Stimulated activated CD8-positive, alpha-beta memory T cell treated with anti-CD3 and anti-CD28 coated beads, Interleukin-4, amount 100 ng/mL, for 1 hour (primary cell): Measurements from ENCODE around the gene SYNGR1.
"Not testable (repeated sequence)": the region's sequence is repeated elsewhere in the genome, so short reads cannot be mapped to it uniquely, and the experiment has no call there.

ENCODE experiments used
- DNase-seq, 2 donors: peaks; one replicate each; pipeline ENCODE4 v3.0.0-alpha.2; 2020; ENCODE audit warnings: low read depth in 2 of 2, low spot score in 1 of 2

Gene SYNGR1

DNA sequence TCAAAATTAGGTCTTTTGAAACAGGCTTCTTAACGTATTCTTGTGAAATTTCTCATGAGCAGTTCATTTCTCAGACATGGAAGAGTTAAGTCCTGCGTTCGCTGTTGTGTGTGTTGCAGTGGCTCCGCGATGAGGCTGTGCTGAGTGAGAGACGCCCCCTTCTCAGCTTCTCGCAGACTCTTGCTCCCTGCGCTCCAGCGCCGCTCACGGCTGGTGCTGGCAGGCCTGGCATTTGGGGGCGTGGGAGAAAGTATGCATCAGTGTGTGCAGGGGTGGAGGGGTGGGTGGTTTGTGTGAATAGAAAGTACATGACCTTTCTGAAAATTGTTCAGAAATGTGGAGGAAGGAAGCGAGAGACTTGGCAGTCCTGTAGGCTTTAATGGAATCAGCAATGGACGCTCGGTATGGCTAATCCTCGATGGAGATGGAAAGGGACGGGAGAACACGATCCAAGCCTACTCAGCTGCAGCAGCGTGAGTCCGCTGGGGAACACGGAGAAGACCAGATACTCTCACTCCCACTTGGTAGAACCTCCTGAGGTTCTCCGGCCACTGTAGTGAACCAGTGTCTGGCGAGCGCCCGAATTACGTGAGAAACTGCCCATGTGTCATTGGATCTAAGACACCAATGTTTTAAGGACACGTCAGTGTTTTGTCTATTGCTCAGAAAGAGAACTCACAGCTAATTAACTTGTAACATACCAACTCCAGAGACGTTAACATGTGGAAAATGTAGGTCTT is 55.7 kb downstream of the SYNGR1 start:
- no peak for DNase-seq

DNA sequence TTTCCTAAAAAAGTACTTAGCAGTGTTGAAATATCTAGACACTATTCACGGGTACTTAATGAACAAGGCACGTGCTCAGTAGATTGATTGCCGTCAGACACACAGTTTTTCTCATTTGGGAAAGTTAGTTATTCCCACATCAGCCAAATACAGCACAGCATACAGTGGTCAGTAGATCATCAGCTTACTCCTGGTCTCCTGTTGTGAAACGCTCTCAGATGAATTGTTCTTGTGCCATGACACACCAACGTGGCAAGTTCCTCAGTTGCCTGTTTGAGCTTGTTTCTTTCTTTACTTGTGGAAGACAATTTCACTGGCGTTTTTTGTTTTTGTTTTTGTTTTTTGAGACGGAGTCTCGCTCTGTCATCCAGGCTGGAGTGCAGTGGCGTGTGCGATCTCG is 58.4 kb downstream of the SYNGR1 start:
- DNase-seq = no peak

DNA sequence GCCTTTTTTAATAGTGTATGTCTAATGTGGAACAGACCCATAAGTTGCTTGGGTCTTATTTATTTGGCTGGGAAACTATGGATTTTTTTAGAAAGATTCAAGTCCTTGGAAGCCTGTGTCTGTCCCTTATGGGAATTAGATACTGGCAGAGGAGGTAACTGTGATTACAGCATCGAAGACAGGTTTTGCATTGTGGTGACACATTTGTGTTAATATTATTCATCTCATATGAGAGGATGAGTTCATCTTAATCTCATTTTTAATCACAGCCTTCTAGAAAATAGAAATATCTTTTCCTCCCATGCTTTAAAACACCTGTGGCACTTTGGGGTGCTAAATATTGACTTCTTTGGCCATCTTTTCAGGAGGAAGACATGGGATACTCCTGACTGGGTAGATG is 59.0 kb downstream of the SYNGR1 start:
- no peak for DNase-seq

DNA sequence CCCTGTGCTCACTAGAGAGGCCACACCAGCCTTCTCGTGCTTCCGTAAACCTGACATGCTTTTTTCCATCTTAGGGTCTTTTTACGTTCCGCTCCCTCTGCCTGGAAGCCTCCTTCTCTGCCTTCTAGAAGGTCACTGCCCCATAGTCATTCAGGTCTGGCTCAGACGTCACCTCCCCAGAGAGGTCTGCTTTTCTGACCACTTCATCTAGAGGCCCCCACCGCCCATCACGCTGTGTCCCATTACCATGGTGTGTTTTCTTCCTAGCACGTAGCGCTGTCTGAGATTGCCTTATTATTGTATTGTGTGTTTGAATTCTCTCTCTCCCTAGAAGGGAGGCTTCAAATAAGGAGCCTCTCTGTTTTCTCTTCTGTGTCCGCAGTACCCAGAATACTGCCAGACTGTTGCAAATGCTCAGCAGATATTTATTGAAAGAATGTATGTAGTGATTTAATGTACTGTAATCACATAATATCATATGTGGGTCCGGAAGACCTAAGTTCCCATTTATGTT is 59.8 kb downstream of the SYNGR1 start:
- DNase-seq = no peak

DNA sequence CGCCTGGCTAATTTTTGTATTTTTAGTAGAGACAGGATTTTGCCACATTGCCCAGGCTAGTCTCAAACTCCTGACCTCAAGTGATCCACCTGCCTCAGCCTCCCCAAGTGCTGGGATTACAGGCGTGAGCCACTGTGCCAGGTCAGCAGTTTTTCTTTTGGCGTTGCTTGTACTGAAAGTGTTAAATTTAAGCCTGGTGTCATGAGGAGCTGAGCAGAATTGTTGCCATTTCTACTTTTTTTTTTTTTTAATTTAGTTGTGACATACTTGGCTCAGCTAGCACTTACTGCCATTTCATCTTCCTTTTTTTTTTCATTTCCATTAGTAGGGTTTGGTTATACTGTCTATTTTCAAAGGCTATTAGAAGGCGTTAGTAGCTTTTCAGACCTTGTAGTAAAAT is 60.5 kb downstream of the SYNGR1 start:
- no peak for DNase-seq

DNA sequence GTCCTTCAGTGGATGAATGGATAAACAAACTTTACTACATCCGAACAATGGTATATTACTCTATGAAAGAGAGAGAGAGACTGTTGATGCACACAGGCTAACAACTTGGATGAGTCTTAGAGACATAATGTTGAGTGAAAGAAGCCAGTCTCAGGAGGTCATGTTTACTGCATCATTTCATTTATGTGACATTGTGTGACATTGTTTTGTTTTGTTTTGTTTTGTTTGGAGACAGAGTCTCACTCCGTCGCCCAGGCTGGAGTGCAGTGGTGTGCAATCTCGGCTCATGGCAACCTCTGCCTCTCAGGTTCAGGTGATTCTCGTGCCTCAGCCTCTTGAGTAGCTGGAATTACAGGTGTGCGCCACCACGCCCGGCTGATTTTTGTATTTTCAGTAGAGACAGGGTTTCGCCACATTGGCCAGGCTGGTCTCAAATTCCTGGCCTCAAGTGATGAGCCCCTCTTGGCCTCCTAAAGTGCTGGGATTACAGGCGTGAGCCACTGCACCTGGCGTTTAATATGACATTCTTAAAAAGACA is 62.1 kb downstream of the SYNGR1 start:
- DNase-seq = not testable (repeated sequence)

DNA sequence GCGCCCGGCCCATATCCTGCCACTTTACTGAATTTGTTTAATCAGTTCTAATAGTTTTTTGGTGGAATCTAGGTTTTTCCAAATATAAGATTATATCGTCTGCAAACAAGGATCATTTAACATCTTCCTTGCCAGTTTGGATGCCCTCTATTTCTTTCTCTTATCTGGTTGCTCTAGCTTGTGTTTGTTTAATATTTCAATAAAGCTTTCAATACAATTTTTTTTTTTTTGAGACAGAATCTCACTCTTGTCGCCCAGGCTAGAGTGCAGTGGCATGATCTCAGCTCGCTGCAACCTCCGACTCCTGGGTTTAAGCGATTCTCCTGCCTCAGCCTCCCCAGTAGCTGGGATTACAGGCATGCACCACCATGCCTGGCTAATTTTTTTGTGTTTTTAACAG is 63.4 kb downstream of the SYNGR1 start:
- not testable (repeated sequence) for DNase-seq

DNA sequence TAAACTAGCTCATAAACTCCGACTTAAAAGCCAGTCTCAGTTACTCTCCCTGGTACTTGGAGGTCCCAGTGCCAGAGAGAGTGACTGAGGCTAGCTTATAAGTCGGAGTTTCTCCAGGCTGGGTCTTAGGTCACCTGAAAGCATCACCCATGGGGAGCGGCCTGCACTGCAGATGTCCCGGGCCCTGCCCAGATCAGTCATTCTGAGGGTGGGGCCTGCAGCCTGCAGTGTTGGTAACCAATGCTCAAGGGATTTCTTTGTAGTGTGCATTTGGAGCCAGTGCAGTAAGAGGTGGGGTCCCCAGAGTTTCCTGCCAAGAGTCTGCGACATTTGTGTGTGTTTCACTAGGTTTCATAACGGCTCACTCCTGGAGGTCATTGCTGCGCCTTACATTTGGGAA is 64.6 kb downstream of the SYNGR1 start:
- no peak for DNase-seq

DNA sequence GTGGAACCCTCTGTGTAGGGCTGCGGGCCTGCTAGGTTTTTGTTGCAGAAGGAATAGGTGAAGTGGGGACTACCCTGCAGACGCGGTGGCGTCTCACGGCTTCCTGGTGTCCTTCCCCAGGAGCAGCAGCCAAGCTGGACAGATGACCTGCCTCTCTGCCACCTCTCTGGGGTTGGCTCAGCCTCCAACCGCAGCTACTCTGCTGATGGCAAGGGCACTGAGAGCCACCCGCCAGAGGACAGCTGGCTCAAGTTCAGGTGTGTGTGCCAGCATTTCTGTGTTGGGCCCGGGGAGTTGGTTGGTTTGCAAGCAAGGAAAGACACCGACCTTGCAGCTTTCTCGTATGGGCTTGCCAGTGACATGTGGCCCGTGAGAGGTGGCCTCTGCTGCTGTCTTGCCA is 65.1 kb downstream of the SYNGR1 start:
- no peak for DNase-seq

DNA sequence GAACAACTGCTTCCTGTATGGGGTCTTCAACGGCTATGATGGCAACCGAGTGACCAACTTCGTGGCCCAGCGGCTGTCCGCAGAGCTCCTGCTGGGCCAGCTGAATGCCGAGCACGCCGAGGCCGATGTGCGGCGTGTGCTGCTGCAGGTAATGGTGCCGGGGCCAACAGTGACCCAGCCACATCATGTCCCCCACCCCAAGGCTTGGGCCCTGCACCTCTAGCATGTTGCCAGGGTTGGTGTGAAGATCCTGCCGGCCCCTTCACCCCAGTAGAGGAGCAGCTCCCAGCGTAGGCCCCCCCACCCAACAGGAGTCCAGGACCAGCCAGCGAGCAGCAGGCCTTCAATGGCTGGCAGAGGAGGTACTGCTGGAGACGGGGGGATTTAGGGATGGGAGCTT is 65.7 kb downstream of the SYNGR1 start:
- no peak for DNase-seq

DNA sequence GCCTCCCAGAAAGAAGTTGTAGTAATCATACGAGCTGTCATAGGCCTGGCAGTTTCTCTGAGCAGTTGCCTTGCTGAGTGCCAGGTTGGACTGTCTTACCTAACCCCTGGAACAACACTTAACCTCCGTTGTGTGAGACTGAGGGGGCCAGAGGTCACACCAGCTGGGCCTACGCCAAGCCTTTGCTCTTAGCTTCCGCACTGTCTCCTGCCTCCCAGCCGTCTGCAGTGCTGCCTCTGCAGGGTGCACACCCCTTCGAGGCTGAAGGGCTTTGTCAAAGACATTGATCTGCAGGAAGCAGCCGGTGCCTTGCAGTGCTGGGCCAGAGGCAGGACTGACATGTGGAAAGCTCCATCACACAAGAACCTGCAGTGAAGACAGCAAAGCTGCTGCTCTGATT is 66.5 kb downstream of the SYNGR1 start:
- DNase-seq = no peak

DNA sequence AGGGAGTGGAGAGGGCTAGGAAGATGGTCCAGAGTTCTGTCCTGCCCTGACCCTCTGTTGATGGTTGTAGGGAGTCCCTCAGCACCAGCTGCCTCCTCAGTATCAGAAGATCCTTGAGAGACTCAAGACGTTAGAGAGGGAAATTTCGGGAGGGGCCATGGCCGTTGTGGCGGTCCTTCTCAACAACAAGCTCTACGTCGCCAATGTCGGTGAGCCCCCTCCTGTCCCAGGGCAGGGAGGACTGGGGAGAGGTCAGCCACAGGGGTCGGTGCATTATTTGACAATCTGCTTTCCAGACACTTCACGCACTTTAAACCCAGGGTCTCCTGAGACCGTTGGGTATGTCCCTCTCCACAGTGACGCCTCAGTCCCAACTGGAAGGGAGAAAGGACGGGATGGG is 67.8 kb downstream of the SYNGR1 start:
- no peak for DNase-seq

DNA sequence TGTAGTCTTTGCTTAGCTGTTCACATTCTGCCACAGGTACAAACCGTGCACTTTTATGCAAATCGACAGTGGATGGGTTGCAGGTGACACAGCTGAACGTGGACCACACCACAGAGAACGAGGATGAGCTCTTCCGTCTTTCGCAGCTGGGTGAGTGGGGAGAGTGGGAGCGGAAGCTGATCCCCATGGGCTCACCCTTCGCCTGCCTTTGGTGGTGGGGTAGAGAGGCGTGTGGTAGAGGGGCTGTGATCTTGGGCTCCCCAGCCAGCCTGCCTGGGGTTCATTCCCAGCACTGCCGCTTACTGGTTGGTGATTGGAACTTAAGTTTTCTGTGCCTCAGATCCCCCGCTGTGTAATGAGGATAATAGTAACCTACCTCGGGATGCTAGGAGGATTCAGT is 68.9 kb downstream of the SYNGR1 start:
- no peak for DNase-seq

DNA sequence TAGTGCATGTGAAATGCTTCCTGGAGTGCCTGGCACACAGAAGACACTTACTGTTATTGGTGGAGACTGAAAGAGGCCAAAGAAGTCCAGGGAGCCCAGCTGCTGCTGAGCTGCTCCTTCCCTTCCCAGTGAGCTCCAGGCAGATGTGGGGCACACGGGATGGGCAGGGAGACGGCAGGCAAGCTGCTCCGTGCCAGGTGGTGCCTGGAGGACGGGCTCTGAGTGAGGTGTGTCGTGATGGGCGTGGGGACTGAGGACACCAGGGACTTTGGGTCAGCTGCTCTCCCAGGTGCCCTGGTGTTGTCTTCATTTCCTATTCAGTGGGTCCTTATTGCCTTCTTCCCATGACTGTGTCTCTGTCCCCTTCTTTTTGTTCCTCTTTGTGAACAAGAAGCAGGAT is 69.3 kb downstream of the SYNGR1 start:
- DNase-seq = no peak

DNA sequence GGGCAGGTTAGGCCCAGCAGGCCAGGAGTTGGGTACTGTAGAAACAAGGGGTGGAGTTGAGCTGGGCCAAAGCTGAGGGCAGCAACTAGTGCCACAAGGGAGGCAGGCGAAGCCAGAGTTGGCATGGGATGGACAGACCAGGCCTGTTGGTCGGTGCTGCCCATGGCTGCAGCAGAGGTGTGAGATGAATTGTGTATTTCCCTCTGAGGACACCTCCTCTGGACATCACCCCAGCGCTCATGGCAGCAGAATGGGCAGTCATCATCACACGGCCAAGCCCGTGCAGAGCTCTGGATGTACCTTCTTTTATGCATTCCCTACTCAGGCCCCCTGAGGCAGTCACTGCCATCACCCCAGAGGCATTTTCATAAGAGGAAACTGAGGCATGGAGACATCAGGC is 70.1 kb downstream of the SYNGR1 start:
- no peak for DNase-seq

DNA sequence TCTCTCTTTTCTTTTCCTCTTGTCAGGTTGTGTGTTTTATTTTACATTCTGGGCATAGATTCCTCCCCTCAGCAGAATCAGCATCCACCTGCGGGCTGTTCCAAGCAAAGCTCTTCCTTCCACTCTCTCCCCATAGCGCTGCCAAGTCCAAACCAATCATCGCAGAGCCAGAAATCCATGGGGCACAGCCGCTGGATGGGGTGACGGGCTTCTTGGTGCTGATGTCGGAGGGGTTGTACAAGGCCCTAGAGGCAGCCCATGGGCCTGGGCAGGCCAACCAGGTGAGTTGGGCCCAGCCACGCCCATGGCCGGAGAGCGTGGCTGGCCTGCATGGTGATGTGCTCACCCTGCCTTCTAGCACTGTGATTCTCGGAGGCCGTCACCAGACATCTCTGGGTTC is 71.9 kb downstream of the SYNGR1 start:
- no peak for DNase-seq

DNA sequence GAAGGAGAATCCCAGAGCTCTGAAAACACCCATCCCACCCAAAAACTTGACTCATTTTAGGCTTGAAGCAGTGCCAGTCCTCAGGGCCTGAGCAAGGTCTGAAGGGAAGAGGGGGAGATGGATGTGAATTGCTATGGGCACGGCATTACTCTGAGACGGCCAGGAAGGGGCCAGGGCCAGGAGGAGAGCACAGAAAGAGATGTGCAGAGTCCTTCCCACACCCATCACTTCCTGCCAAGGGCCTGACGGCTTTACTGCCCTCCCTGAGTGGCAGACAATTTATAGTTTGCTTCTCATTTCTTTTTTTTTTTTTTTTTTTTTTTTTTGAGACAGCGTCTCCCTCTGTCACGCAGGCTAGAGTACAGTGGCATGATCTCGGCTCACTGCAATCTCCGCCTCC is 72.3 kb downstream of the SYNGR1 start:
- no peak for DNase-seq

DNA sequence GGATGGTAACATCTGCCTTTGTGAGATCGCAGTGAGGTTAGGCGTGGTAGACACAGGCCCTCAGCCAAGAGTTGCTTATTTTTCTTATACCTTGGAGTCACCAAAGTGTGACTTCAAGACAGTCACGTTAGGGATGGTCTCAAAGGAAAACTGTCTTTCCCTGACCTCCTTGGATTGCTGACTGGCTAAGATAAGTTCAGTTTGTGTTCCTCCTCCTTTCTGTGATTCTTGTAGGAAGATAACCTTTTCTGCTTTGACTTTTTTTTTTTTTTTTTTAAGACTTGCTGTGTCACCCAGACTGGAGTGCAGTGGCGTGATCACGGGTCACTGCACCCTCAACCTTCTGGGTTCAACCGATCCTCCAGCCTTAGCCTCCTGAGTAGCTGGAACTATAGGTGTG is 72.9 kb downstream of the SYNGR1 start:
- DNase-seq = no peak

DNA sequence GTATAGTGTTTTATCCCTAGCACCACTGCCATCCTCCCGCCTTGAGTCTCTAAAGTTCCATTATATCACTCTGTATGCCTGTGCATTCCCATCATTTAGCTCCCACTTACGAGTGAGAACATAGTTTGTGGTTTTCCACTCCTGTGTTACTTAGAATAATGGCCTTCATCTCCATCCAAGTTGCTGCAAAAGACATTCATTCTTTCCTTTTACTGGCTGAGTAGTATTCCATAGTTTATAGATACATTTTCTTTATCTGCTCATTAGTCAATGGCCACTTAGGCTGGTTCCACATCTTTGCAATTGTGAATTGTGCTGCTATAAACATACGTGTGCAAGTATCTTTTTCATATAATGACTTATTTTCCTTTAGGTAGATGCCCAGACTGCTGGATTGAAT is 74.2 kb downstream of the SYNGR1 start:
- DNase-seq = no peak

DNA sequence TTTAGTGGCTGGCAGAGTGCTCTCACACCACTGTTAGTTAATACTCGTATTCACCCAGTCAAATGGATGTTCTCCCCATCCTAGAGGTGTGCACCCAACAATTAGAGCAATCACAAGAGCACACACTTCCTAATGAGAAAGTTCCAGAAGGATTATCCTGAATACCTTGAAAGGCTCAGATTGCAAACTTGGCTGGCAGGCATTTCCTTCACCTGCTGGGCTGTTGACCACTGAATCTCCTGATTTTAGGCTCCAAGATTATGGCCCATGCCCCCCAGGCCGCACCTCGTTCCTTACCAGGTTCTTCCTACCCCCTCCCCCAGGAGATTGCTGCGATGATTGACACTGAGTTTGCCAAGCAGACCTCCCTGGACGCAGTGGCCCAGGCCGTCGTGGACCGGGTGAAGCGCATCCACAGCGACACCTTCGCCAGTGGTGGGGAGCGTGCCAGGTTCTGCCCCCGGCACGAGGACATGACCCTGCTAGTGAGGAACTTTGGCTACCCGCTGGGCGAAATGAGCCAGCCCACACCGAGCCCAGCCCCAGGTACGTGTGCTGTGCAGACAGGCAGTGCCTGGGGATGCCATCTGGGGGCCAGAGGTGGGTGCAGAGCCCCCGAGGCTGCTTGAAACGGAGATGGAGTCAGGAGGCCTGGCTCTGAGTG is 76.7 kb downstream of the SYNGR1 start:
- DNase-seq = no peak

DNA sequence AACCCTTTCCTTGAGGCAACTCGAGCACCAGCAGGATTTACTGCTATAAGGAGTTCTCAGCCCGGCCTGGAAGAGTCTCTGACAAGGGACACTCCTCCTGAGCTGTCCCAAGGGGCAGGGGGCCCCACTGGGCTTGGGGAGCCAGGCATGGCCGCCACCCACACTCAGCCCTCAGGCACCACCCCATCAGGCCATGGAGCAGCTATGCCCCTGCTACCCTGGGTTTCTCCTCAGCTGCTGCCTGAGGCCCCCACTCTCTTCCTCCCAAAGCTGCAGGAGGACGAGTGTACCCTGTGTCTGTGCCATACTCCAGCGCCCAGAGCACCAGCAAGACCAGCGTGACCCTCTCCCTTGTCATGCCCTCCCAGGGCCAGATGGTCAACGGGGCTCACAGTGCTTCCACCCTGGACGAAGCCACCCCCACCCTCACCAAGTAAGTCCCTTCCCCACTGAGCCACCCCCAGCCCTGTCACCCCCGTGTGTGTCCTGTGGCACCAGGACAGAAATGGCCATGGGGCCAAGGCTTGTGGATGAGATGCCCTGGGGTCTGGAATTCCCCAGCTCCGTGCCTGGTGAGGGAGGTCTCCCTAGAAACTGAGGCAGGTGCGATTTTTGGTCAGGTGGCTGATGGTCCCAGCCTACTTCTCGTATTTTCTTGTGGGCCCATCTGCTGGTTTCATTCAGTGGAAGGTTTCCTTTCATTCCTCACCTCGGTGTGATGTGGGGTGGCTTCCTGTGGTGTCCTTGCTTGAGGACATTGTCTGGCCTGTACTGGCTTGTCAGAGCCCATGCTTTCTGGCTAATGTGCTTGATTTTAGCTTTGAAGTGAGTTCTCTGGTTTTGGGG is 78.2 kb downstream of the SYNGR1 start:
- DNase-seq = no peak

DNA sequence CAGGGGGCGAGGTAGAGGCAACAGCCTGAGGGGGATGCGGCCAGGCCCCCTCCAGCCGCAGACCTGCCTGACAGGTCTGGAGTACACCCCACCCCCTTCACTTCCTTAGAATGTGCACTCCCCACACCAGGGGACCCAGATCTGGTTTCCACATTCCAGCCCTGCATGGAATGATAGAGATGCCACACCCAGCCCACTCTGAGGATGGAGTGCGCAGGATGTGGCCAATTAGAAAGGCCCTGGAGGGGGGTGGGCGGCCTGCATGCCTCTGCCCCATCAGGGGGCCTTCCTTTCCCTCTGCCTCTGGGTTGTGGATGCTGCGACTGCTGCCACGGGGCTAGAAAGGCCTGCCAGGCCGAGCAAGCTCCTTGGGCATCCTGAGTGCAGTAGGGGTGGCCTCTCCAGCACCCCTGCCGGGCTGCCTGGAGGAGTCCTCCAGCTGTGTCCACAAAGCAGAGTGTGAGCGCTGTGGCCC is 78.8 kb downstream of the SYNGR1 start:
- DNase-seq = no peak
